ENCODE data around the gene LETM1.

DNA sequence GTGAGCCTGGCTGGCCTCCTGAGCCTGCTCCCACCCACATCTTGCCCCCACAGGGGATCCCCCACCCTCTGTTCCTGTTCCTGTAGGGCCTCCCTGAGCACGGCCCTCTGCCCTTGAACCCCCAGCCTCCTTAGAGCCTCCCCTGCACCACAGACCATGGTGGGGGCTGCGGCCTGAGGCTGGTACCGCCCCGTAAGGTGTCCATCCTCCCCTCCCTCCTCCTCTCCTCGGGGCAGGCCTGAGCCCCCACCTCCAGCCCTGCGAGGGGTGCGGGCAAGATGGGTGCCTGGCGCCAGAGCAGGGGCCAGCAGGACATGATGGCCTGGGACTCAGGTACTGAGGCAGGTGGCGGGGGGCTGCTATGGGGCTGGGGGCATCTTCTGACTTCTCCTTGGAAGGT, 91.3 kb downstream of the LETM1 start:
- TF ChIP-seq, protein P1, sequence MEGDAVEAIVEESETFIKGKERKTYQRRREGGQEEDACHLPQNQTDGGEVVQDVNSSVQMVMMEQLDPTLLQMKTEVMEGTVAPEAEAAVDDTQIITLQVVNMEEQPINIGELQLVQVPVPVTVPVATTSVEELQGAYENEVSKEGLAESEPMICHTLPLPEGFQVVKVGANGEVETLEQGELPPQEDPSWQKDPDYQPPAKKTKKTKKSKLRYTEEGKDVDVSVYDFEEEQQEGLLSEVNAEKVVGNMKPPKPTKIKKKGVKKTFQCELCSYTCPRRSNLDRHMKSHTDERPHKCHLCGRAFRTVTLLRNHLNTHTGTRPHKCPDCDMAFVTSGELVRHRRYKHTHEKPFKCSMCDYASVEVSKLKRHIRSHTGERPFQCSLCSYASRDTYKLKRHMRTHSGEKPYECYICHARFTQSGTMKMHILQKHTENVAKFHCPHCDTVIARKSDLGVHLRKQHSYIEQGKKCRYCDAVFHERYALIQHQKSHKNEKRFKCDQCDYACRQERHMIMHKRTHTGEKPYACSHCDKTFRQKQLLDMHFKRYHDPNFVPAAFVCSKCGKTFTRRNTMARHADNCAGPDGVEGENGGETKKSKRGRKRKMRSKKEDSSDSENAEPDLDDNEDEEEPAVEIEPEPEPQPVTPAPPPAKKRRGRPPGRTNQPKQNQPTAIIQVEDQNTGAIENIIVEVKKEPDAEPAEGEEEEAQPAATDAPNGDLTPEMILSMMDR (IDR thresholded peaks at IDR 0.05; ENCODE audit: extremely low read depth in 1 of 2, insufficient read depth in 1 of 2, low read depth in 1 of 2, low read length in 2 of 2), result no peak
- no peak for TF ChIP-seq POLR2AphosphoS5 (IDR thresholded peaks at IDR 0.05; ENCODE audit: insufficient read depth, low read depth, low read length)
- no peak for TF ChIP-seq MAX (IDR thresholded peaks at IDR 0.05; ENCODE audit: insufficient read depth, insufficient read length)
- TF ChIP-seq MYC (IDR thresholded peaks at IDR 0.05; ENCODE audit: low read depth, low read length), result no peak

Measured in endothelial cell of umbilical vein (primary cell).